A549 (cell line): Measurements from ENCODE around the gene CC2D2B. TPM values are rescaled to one million over a fixed set of nuclear protein-coding genes. Genes with fewer than 3 reads are reported as not detected.

Experiments
- ATAC-seq, 2 experiments: fragments of 200-7000 bp in 1 of 2; fragments of >200 bp in 1 of 2; cut with Nextera tagmentation in 1 of 2; cut with Tn5 transposase in 1 of 2; 3 replicates each; pipeline versions ENCODE4 v1.8.0 to v1.9.1; 2018 to 2020; ENCODE audit warnings: mild to moderate bottlenecking in 1 of 2, moderate library complexity in 1 of 2
- CTCF ChIA-PET: fragments of 300-600 bp; sonication (Branson Sonifier 250); formaldehyde crosslinking; extraction: SDS; loops from one replicate; lab custom pipeline; 2021; ENCODE audit warnings: antibody characterized with exemption, inconsistent platforms; lab: Yijun Ruan, JAX
- POLR2A ChIA-PET: fragments of 350-600 bp; formaldehyde crosslinking; extraction: SDS; loops from one replicate; lab custom pipeline; 2021; ENCODE audit warnings: antibody characterized with exemption, inconsistent platforms; lab: Yijun Ruan, JAX
- DNase-seq, 2 experiments: peaks; one replicate each; pipeline versions ENCODE4 v3.0.0 to v3.0.0-alpha.2; 2011 to 2016; ENCODE audit warnings: low read depth in 1 of 2, low spot score in 1 of 2
- FAIRE-seq: peaks from 2 replicates; lab custom pipeline; 2011; peaks lifted over from hg19 to GRCh38; lab: Jason Lieb, UNC
- H3K27ac ChIP-seq, 2 experiments: fragments of >200 bp; sonication (Bioruptor Twin); formaldehyde crosslinking; 3 replicates each; pipeline ENCODE4 v1.5.1; 2016 to 2017
- H3K4me1 ChIP-seq: fragments of >200 bp; sonication (Bioruptor Twin); formaldehyde crosslinking; 3 replicates; pipeline ENCODE4 v1.6.1; 2016
- H3K4me2 ChIP-seq: fragments of >200 bp; sonication (Bioruptor Twin); formaldehyde crosslinking; 3 replicates; pipeline ENCODE4 v1.6.1; 2016
- H3K4me3 ChIP-seq: fragments of >200 bp; sonication (Bioruptor Twin); formaldehyde crosslinking; 3 replicates; pipeline ENCODE4 v1.5.1; 2016
- H3K9me3 ChIP-seq: fragments of >200 bp; sonication (Bioruptor Twin); formaldehyde crosslinking; 3 replicates; pipeline ENCODE4 v1.6.1; 2016
- CBX8 ChIP-seq: fragments of 200-600 bp; sonication (generic); IDR thresholded peaks from 2 replicates; pipeline ENCODE4 v1.6.1; 2016
- EHF ChIP-seq: fragments of 250-450 bp; sonication (Bioruptor Pico); IDR thresholded peaks from 2 replicates; pipeline ENCODE4 v1.5.0; 2020; ENCODE audit warnings: mild to moderate bottlenecking
- EHMT2 ChIP-seq: fragments of 200-600 bp; sonication (generic); IDR thresholded peaks from 2 replicates; pipeline ENCODE4 v1.6.1; 2016; ENCODE audit warnings: antibody characterized with exemption, low read depth, mild to moderate bottlenecking, moderate library complexity
- EP300 ChIP-seq, 2 experiments: fragments of >200 bp; sonication (Bioruptor Twin); formaldehyde crosslinking; IDR thresholded peaks; 2 replicates in 1 of 2; 3 replicates in 1 of 2; pipeline ENCODE4 v1.6.1; 2016 to 2017
- ESRRA ChIP-seq: fragments of 150-350 bp; IDR thresholded peaks from 2 replicates; pipeline ENCODE4 v1.6.1; 2014; ENCODE audit warnings: mild to moderate bottlenecking, low read length, borderline replicate concordance
- FOSB ChIP-seq: fragments of 250-450 bp; sonication (Bioruptor Pico); IDR thresholded peaks from 2 replicates; pipeline ENCODE4 v1.5.0; 2020; ENCODE audit warnings: mild to moderate bottlenecking, moderate library complexity
- HEYL ChIP-seq: fragments of 250-450 bp; sonication (Bioruptor Pico); IDR thresholded peaks from 2 replicates; pipeline ENCODE4 v1.8.0; 2021; ENCODE audit warnings: mild to moderate bottlenecking, moderate library complexity
- HOXA7 ChIP-seq: fragments of 250-450 bp; sonication (Bioruptor Pico); IDR thresholded peaks from 2 replicates; pipeline ENCODE4 v1.5.0; 2020; ENCODE audit warnings: mild to moderate bottlenecking, moderate library complexity
- JUN ChIP-seq, 2 experiments: fragments of >200 bp; sonication (Bioruptor Twin); formaldehyde crosslinking; IDR thresholded peaks; 2 replicates in 1 of 2; 3 replicates in 1 of 2; pipeline ENCODE4 v1.6.1; 2016 to 2017
- MAFK ChIP-seq: fragments of 450-650 bp; IDR thresholded peaks from 2 replicates; pipeline ENCODE4 v1.6.1; 2014; ENCODE audit not compliant: partially characterized antibody
- MAZ ChIP-seq: fragments of 150-350 bp; IDR thresholded peaks from 2 replicates; pipeline ENCODE4 v1.6.1; 2014; ENCODE audit warnings: antibody characterized with exemption, low read depth, low read length, borderline replicate concordance
- MYC ChIP-seq: IDR thresholded peaks from 2 replicates; pipeline ENCODE4 v1.6.1; 2012; ENCODE audit warnings: mild to moderate bottlenecking, inconsistent platforms, low read length, improper control_type of control experiment, borderline replicate concordance
- NFE2L2 ChIP-seq: fragments of 150-350 bp; conservative IDR thresholded peaks from 2 replicates; pipeline ENCODE4 v1.6.1; 2014; ENCODE audit warnings: low read length
- NPAS2 ChIP-seq: fragments of 250-450 bp; sonication (Bioruptor Pico); IDR thresholded peaks from 2 replicates; pipeline ENCODE4 v1.8.0; 2022; ENCODE audit warnings: mild to moderate bottlenecking, moderate library complexity, borderline replicate concordance
- PBX3 ChIP-seq: IDR thresholded peaks from 2 replicates; pipeline ENCODE4 v1.6.1; 2012
- RAD21 ChIP-seq, 2 experiments: fragments of >200 bp in 1 of 2; sonication (Bioruptor Twin) in 1 of 2; formaldehyde crosslinking in 1 of 2; IDR thresholded peaks in 1 of 2; conservative IDR thresholded peaks in 1 of 2; 2 replicates in 1 of 2; 3 replicates in 1 of 2; pipeline ENCODE4 v1.6.1; 2012 to 2018; ENCODE audit warnings: inconsistent platforms in 1 of 2
- RCOR1 ChIP-seq: fragments of 150-350 bp; IDR thresholded peaks from 2 replicates; pipeline ENCODE4 v1.6.1; 2014; ENCODE audit warnings: antibody characterized with exemption, low read length, low read depth
- SREBF2 ChIP-seq: fragments of 450-650 bp; IDR thresholded peaks from 2 replicates; pipeline ENCODE4 v1.6.1; 2014; ENCODE audit warnings: mild to moderate bottlenecking, moderate library complexity
- ZC3H11A ChIP-seq: fragments of 450-650 bp; IDR thresholded peaks from 2 replicates; pipeline ENCODE4 v1.6.1; 2014; ENCODE audit warnings: antibody characterized with exemption, mild to moderate bottlenecking
- WGBS: methylation state at CpG from one replicate; pipeline ENCODE4 v1.1.6; 2017; ENCODE audit errors: missing lambda C conversion rate; 5-methylcytosine and 5-hydroxymethylcytosine counted together
- polyA plus RNA-seq, 4 experiments: library from polyadenylated mRNA; depleted of rRNA in 3 of 4; stranded (reverse); fragments of >200 nt; fragmentation: RNase III in 1 of 4; extraction: RNeasy Plus Mini Kit Qiagen cat#74134 plus additional on column Dnase treatment in 1 of 4; gene quantifications; 2 replicates in 3 of 4; 3 replicates in 1 of 4; pipeline ENCODE4 v1.2.3, GENCODE V29; 2011 to 2017
- TF ChIP-seq, protein P1 (sequence below): fragments of >200 bp; sonication (Bioruptor Twin); formaldehyde crosslinking; IDR thresholded peaks from 3 replicates; pipeline ENCODE4 v1.5.1; 2016
- TF ChIP-seq, protein P2 (sequence below): fragments of 450-650 bp; IDR thresholded peaks from 2 replicates; pipeline ENCODE4 v1.6.1; 2014; ENCODE audit warnings: antibody characterized with exemption

Gene CC2D2B
- polyA plus RNA-seq, 2 of the 4 experiments (the other 2 are of a cell fraction) = 0.13 to 0.15 TPM

- Histone ChIP-seq H3K4me2 (no peak overlapping the region), H3K4me1 (no peaks in the 10 kb centered on the region), H3K4me3 (no peak overlapping the region), H3K9me3 (no peaks in the 10 kb centered on the region), H3K27ac (no peak overlapping the region)
- FAIRE-seq = no peak
- POLR2A ChIA-PET = no interaction called here
- no peak for DNase-seq
- CTCF ChIA-PET = no interaction called here
- TF ChIP-seq MYC (no peak), RCOR1 (no peak), PBX3 (no peak), ZC3H11A (no peak), EP300 (IDR thresholded peaks at IDR 0.05) (no peak)
- no peak for ATAC-seq
Measured at GRCh38 chr10:95881316-95881715, 26.5 kb upstream of the CC2D2B start.

DNA sequence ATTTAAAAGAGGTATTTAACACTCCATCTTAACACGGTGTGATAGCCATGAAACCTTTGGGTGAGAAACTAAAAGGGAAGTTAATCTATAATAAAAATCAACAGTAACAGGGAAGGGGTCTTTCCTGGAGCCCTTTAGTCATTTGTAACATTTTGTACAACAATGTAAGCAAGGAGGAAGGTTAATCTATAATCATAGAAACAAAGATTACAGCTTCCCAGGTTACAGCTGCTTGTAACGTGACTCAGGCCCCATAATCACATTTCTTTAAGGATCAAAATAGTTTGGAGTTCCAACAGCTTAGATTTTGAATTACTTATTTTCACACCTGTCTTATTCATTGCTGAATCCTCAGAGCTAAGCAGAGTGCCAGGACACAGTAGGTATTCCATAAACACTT is 17.9 kb upstream of the CC2D2B start:
- FAIRE-seq (no peak), DNase-seq (no peak), ATAC-seq (no peak)
- no peak for TF ChIP-seq NPAS2 (CRISPR knock-in tag)
- TF ChIP-seq, protein P1, sequence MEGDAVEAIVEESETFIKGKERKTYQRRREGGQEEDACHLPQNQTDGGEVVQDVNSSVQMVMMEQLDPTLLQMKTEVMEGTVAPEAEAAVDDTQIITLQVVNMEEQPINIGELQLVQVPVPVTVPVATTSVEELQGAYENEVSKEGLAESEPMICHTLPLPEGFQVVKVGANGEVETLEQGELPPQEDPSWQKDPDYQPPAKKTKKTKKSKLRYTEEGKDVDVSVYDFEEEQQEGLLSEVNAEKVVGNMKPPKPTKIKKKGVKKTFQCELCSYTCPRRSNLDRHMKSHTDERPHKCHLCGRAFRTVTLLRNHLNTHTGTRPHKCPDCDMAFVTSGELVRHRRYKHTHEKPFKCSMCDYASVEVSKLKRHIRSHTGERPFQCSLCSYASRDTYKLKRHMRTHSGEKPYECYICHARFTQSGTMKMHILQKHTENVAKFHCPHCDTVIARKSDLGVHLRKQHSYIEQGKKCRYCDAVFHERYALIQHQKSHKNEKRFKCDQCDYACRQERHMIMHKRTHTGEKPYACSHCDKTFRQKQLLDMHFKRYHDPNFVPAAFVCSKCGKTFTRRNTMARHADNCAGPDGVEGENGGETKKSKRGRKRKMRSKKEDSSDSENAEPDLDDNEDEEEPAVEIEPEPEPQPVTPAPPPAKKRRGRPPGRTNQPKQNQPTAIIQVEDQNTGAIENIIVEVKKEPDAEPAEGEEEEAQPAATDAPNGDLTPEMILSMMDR = no peak
- Histone ChIP-seq H3K4me2 (no peak overlapping the region), H3K9me3 (no peaks in the 10 kb centered on the region), H3K4me1 (no peaks in the 10 kb centered on the region), H3K4me3 (no peak overlapping the region), H3K27ac (no peak overlapping the region)
- 91% methylated on average over 2 of the region's 2 CpGs for WGBS
- ChIA-PET CTCF (no interaction called here), POLR2A (no interaction called here)

DNA sequence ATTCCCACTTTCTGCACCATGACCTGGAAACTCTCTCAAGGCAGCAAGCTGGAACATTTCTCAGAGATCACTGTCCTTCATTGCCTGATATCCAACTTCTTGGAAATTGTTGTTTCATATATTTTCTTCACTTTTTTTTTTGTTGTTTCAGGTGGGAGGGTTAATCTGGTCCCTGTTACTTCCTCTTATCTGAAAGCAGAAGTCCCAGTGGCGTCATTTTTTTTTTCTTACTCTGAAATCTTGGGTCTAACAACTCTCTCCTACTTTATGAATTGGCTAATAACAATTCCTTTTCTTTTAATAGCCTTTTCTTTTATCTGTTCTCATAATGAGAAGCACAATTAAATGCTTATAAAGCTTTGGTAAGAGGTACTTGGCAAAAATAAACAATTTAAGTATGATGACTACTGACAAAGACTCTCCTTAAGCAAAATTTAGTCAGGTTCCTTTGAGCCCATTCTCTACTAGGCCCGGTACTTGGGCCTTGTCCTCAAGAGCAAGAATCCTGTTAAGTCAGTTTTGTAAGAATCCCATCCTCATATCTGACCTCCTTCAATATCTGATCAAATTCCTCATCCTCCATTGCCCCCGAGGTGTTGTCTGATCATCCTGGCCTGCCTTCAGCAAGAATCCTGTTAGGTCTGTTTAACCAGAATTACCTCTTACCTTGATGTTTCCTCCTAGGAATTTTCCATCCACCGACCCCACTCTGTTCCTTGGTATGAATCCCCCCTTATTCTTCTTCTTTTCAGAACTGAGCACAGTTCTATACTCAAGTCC is 11.5 kb upstream of the CC2D2B start:
- CTCF ChIA-PET = no interaction called here
- no peaks in the 10 kb centered on the region for H3K4me1 ChIP-seq
- H3K4me3 ChIP-seq = no peak overlapping the region
- ATAC-seq (no peak), FAIRE-seq (no peak), DNase-seq (no peak)
- no peak overlapping the region for H3K27ac ChIP-seq
- WGBS = 91% methylated on average over 4 of the region's 4 CpGs
- POLR2A ChIA-PET = no interaction called here
- H3K4me2 ChIP-seq = no peak overlapping the region
- TF ChIP-seq MAFK (no peak), ZC3H11A (no peak), JUN (IDR thresholded peaks at IDR 0.05) (no peak), MAZ (no peak), NFE2L2 (no peak), ESRRA (no peak), FOSB (CRISPR knock-in tag) (no peak), EHMT2 (no peak), EHF (no peak), RAD21 (conservative IDR thresholded peaks at IDR 0.05 in 1 of 2, IDR thresholded peaks at IDR 0.05 in 1 of 2) (no peak), CBX8 (no peak), NPAS2 (CRISPR knock-in tag) (no peak), SREBF2 (no peak), HOXA7 (CRISPR knock-in tag) (no peak), HEYL (no peak)
- TF ChIP-seq, protein P2, sequence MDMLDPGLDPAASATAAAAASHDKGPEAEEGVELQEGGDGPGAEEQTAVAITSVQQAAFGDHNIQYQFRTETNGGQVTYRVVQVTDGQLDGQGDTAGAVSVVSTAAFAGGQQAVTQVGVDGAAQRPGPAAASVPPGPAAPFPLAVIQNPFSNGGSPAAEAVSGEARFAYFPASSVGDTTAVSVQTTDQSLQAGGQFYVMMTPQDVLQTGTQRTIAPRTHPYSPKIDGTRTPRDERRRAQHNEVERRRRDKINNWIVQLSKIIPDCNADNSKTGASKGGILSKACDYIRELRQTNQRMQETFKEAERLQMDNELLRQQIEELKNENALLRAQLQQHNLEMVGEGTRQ = no peak
- TF ChIP-seq, protein P1 = no peak
- H3K9me3 ChIP-seq = no peaks in the 10 kb centered on the region
